ENCODE results near the gene CNTNAP2. TPM values are rescaled to one million over a fixed set of nuclear protein-coding genes. Genes with fewer than 3 reads are reported as not detected.

The CNTNAP2 gene
- total and polyA plus RNA-seq, 2 of the 8 experiments (the other 6 are each of a cell fraction or from before 2014, with no cell fraction given): 27.9 to 71.0 TPM

- Histone ChIP-seq H3K56ac (replicated peaks; ENCODE audit: insufficient read length, low read depth, low read length) (no peak overlapping the region), H3K36me3 (ENCODE audit: control insufficient read depth in 2 of 4, insufficient read depth in 4 of 4, low read length in 3 of 4) (no peaks in the 10 kb centered on the region), H3K9me3 (ENCODE audit: insufficient read depth in 2 of 2, low read depth in 1 of 2, low read length in 1 of 2) (no peaks in the 10 kb centered on the region; a peak in 1 of 4 replicates), H2BK15ac (ENCODE audit: low read length) (no peak overlapping the region), H3K4me1 (replicated peaks in 1 of 4; ENCODE audit: control insufficient read depth in 3 of 4, insufficient read depth in 4 of 4, low read length in 3 of 4) (peaks cover 0 to 6% (median 3%) of the 10 kb centered on the region in 4 experiments; a peak in 2 of 7 replicates), H3K18ac (ENCODE audit: extremely low read depth, low read length) (no peak overlapping the region), H3K27me3 (replicated peaks in 1 of 4; ENCODE audit: control insufficient read depth in 3 of 4, extremely low read depth in 1 of 4, insufficient read depth in 3 of 4, low read length in 3 of 4) (no peaks in the 10 kb centered on the region), H3K23me2 (ENCODE audit: low read depth, low read length) (no peaks in the 10 kb centered on the region), H3K4me3 (ENCODE audit: extremely low read depth in 1 of 4, insufficient read depth in 2 of 4, low read depth in 3 of 4, low read length in 4 of 4) (no peak overlapping the region), H2BK20ac (ENCODE audit: low read length) (no peak overlapping the region), H2AK5ac (ENCODE audit: low read depth, low read length) (no peak overlapping the region), H4K20me1 (replicated peaks in 1 of 2; ENCODE audit: control insufficient read depth in 1 of 2, insufficient read depth in 2 of 2, low read length in 2 of 2) (no peaks in the 10 kb centered on the region), H3K27ac (ENCODE audit: low read depth, low read length) (no peak overlapping the region), H3K9ac (replicated peaks in 1 of 4; ENCODE audit: extremely low read depth in 1 of 4, low read depth in 3 of 4, low read length in 3 of 4) (no peak overlapping the region), H2BK12ac (ENCODE audit: low read depth, low read length) (no peak overlapping the region), H4K91ac (replicated peaks; ENCODE audit: insufficient read length, low read length) (no peak overlapping the region), H2AFZ (ENCODE audit: low read length) (no peak overlapping the region), H2BK120ac (replicated peaks; ENCODE audit: low read depth, low read length) (no peak overlapping the region), H4K8ac (ENCODE audit: extremely low read depth, insufficient read depth, low read length) (no peak overlapping the region), H4K5ac (ENCODE audit: insufficient read length, low read depth, low read length) (no peak overlapping the region), H3K4ac (replicated peaks; ENCODE audit: insufficient read length, low read depth, low read length) (no peak overlapping the region), H3K79me2 (ENCODE audit: control insufficient read depth in 1 of 2, insufficient read depth in 2 of 2, low read length in 2 of 2) (no peaks in the 10 kb centered on the region), H3K23ac (ENCODE audit: insufficient read length) (no peak overlapping the region), H2BK5ac (ENCODE audit: low read depth, low read length) (no peak overlapping the region), H3K79me1 (ENCODE audit: low read depth, low read length) (no peaks in the 10 kb centered on the region), H3K4me2 (ENCODE audit: insufficient read depth in 1 of 2, low read depth in 2 of 2, low read length in 2 of 2) (peak overlapping the region; percentile 4 to 36; a peak in 1 of 4 replicates), H3K14ac (ENCODE audit: insufficient read length) (no peak overlapping the region)
- FAIRE-seq (peak; percentile 19), DNase-seq (ENCODE audit: low read depth in 1 of 2, low spot score in 2 of 2) (no peak)
- TF ChIP-seq SAP30 (IDR thresholded peaks at IDR 0.05; ENCODE audit: insufficient read depth, insufficient replicate concordance, low read length) (no peak), SIN3A (conservative IDR thresholded peaks at IDR 0.05 in 1 of 2, IDR thresholded peaks at IDR 0.05 in 1 of 2; ENCODE audit: low read depth in 1 of 2, low read length in 2 of 2) (no peak), CEBPB (IDR thresholded peaks at IDR 0.05; ENCODE audit: low read depth, low read length) (peak; percentile 85), TCF12 (IDR thresholded peaks at IDR 0.05; ENCODE audit: low read depth, low read length) (0 out of 2 replicates have a peak, but pooled peaks have one; percentile 33), GABPA (IDR thresholded peaks at IDR 0.05; ENCODE audit: borderline replicate concordance, insufficient read depth, low read length) (no peak), SP4 (IDR thresholded peaks at IDR 0.05; ENCODE audit: low read length) (no peak), CREB1 (IDR thresholded peaks at IDR 0.05) (no peak), RAD21 (IDR thresholded peaks at IDR 0.05 in 1 of 2, conservative IDR thresholded peaks at IDR 0.05 in 1 of 2; ENCODE audit: low read depth in 2 of 2, low read length in 2 of 2) (no peak), YY1 (IDR thresholded peaks at IDR 0.05; ENCODE audit: low read depth, low read length) (no peak)
- TF ChIP-seq, protein P1, sequence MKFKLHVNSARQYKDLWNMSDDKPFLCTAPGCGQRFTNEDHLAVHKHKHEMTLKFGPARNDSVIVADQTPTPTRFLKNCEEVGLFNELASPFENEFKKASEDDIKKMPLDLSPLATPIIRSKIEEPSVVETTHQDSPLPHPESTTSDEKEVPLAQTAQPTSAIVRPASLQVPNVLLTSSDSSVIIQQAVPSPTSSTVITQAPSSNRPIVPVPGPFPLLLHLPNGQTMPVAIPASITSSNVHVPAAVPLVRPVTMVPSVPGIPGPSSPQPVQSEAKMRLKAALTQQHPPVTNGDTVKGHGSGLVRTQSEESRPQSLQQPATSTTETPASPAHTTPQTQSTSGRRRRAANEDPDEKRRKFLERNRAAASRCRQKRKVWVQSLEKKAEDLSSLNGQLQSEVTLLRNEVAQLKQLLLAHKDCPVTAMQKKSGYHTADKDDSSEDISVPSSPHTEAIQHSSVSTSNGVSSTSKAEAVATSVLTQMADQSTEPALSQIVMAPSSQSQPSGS (IDR thresholded peaks at IDR 0.05; ENCODE audit: low read length): no peak
- TF ChIP-seq, protein P2, sequence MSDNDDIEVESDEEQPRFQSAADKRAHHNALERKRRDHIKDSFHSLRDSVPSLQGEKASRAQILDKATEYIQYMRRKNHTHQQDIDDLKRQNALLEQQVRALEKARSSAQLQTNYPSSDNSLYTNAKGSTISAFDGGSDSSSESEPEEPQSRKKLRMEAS (IDR thresholded peaks at IDR 0.05): no peak
- WGBS, 2 experiments (ENCODE audit: extremely low coverage in 1 of 2, insufficient coverage in 1 of 2, insufficient read length in 1 of 2, insufficient replicate concordance in 2 of 2, low coverage in 1 of 2, low lambda C conversion rate in 2 of 2, missing lambda C conversion rate in 1 of 2): 45% methylated on average over 2 of the region's 2 CpGs; no CpG with 5 or more reads in 1 of the 2 experiments
- ChIA-PET POLR2A (ENCODE audit: partially characterized antibody) (no interaction called here), CTCF (ENCODE audit: partially characterized antibody) (interaction anchor here (0.5 kb wide), 1 partner anchor 452 kb away, joined by 3 read pairs; no protein-coding TSS in a partner anchor)
These were observed 1028.6 kb downstream of the CNTNAP2 start for GRCh38 chr7:147145194-147145593.
